Measurements from ENCODE around the gene BAD.
A peak's percentile ranks its signal among the peaks of the same experiment; 100 is the strongest.
"Not testable (repeated sequence)": the region's sequence is repeated elsewhere in the genome, so short reads cannot be mapped to it uniquely, and the experiment has no call there.

The BAD gene

DNA sequence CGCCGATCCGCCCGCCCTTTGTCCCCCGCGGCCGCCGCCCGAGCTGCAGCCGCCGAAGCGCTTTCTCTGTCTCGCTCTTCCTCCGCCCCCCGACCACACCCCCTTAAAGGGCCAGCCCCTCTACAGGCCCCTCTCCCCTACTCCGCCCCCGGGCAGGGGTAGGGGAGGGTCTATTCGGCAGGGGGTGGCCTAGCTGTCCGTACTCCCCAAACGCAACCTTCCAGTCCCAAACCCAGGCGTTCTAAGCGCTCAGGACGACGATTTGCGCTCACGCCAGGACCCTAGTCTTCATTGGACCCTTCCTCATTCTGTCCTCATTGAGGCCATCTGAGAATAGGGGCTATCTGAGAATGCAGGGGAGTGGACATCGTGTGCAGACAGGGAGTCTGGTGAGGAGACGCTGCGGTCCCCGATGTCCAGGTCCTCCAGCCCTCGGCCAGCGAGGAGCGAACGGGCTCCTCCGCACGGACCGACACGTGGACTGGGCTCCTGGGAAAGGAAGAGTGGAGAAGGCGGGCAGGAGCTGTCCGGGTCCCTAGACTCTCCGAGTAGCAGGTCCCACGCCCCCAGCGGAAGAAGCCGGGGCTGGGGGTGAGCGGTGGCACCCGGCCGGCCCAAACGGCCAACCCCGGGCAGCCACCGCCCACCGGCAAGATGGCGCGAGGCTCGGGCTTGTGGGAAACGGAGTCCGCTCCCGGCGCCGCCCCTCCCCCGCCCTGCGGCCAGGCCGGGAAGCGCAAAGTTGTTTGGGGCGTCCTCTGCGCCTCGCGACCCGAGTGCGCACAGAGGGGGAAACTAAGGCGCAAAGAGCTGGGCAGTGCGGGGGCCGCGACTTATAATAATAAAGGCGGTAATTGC, 37.4 kb downstream of the BAD start, which contains the start of gene PPP1R14B:
TSS of gene PPP1R14B (minus strand) at position 73 of the 858 bp plus-strand sequence. CDS start 270 bp downstream, outside the sequence.
- DNase-seq, result peak in 53 of 56 donors; percentile 39 to 91 (median 73)

DNA sequence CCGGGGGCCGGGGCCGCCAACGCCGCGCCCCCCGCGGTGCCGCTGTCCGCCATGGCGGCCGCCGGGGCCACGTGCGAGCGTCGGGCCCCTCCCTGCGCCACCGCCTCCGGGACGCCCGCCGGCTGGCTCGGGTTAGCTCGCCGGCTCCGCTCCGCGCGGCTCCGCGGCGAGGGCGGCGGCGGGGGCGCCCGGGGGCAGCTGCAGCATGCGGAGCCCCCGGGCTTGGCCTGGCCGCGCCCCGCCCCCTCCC, 37.9 kb downstream of the BAD start:
- not testable (repeated sequence) for DNase-seq

DNA sequence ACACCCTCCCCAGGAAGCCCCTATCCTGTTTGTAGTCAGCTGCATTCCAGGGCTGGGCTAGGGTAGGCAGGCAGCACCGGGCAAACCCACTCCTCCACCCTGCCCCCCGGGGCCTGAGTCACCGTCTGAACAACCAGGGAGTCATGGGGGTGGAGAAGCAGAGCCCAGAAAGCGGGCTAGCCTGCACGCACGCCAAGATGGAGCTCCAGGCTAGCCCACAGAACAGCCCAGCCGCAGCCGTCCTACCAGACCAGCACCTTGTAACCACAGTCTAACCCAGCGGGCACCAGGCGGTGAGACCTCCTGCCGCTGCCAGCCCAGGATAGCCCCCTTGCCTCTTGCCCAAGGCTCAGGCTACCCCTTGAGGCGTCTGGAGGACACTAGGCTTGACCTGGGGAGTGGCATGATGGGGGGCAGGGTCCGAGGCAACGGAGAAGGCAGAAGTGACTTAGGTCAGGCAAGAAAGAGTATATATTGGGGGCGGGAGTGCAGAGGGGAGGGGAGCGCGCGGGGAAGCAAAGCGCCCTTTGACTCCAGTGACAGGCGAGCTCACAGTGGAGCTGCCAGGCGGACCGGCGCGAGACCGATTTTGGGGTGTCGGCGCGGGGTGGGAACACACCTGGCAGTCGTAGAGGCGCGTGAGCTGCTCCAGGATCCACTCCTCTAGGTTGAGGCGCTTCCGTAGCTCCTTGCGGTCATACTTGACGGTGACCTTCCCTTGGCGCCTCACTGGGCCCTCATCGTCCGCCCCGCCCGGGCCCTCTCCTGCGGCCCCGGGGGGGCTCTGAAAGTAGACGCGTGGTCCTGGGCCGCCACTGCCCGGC, 38.5 kb downstream of the BAD start:
- DNase-seq, result peak in 17 of 56 donors; percentile 18 to 79 (median 30)

DNA sequence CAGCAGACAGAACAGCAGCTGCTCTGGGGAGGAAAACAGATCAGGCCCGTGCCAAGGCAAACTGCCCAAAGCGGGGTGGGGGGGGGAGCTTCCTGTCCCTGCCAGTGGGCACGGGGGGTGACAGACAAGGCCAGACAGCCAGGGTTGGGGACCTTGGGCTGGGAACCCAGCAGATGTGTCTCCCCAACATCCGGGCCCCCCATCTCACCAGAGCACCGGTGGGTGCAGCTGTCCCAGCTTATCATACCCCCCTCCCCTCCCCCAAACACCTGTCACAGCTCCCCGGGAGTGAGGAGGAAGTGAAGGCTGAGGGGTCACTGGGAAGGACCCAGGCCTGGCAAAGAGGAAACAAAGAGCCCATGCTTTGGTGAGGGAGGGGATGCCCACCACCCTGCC, 39.1 kb downstream of the BAD start:
- DNase-seq, result peak in 33 of 56 donors; percentile 14 to 64 (median 33)

DNA sequence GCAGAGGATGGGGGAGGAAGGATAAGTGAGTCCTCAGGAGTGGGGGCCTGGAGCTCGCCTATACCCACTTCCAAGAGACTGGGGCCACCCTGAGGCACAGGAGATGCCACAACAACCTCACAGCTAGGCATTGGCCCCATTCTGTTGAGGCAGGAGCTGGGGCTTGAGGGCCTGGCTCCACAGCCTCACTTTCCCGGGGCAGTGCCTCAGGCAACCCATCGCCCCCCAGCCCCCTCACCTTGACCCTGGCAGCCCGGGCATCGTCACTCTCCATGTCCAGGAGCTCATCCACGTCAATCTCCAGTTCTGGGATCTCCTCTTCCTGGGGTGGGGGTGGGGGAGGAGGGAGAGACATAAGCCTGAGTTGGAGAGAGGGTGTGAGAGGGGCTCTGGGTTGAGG, 39.5 kb downstream of the BAD start:
- DNase-seq, result no peak

DNA sequence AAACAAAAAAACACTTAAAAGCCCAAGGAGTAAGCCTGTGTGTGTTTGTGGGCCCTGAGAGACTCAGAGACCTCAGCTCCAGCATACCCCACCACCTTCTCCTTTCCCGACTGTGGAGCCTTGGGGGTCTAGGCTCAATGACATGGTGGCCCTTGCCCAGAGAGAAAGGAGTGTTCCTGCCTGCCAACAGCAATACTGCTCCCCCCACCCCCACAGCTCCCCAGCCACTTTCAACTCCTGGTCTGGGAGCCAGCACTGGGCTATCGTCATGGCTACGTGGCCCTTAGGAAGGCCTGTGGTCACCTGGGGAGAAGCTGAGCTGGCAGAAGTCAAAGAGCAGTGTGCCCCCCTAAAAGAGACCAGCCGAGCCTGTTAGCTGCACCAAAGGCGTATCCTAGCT, 40.4 kb downstream of the BAD start:
- no peak for DNase-seq

DNA sequence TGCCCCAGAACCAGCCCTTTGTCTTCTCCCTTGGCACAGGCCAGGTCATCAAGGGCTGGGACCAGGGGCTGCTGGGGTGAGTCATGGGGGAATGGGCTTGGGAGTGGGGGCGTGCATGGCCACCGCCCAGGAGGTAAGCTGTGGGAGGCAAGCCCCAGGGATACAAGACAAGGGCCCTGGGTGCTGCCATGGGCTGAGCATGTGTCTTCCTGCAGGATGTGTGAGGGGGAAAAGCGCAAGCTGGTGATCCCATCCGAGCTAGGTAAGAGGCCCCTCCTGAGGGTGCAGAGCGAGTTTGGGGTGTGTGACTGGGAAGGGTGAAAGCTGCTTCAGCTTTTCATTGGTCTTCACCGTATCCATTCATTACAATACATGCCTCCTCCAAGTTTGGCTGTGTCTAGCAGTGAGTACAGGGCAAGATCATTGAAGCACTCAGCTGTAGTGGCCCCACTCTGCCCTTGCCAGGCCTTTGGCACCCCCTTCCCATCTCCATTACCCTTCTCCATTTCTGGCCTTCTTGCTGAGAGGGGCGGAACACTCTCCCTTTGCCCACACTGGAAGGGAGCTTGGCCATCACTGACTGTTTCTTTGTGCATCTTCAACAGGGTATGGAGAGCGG, 41.1 kb downstream of the BAD start:
- DNase-seq, result no peak

DNA sequence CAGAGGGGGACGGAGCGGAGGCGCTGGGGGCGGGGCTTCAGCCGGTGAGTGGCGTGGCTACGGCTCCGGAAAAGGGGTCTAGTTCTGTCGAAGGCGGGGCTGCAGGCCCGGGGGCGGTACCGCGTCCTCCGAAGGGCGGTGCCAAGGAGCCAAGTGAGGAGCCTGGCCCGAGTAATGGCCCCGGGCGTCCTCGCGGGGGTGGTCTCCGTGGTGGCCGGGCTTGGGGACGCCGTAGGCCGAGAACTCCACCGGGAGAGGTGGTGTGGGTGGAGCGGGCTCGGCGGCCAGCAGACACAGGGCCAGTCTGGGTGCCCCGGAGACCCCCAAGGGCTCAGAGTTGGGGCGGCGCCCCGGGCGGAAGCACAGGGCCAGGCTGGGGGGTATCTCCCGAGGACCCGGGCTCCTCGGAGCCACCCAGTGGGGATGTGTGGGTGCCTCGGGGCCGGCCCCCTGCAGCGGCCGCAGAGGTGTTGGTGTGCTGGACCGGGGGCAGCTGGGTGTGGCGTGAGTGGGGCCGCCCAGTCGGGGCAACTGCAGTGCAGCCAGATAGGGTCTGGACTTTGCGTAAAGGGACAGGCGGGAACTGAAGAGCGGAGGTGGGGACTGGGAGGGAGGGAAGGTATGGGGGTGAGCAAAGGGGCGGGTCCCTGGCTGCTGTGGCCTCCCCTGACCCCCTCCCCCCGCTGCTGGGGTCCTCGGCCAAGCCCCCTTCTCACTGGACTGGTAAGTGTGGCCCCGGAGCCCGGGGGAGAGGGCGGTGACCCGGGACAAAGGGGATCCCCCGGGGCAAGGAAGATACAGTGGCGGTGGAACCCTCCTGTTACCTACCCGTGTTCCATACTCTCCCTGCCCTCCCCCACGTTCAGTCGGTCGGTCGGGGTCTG, 42.7 kb downstream of the BAD start:
- DNase-seq, result peak in 3 of 56 donors; percentile 50 to 51 (median 50)

DNA sequence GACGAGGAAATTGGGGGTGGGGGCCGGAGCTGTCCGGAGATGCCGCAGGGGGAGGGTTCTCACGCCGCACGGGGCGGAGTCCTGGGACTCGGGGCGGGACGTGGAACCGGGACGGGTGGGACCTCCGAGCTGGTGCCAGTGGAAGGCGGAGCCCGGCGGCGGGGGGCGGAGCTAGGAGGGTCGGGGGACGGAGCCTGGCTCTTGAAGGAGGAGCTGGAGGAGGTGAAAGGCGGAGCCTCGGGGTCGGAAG, 43.3 kb downstream of the BAD start:
- peak; percentile 97 to 100 (median 99) for DNase-seq

DNA sequence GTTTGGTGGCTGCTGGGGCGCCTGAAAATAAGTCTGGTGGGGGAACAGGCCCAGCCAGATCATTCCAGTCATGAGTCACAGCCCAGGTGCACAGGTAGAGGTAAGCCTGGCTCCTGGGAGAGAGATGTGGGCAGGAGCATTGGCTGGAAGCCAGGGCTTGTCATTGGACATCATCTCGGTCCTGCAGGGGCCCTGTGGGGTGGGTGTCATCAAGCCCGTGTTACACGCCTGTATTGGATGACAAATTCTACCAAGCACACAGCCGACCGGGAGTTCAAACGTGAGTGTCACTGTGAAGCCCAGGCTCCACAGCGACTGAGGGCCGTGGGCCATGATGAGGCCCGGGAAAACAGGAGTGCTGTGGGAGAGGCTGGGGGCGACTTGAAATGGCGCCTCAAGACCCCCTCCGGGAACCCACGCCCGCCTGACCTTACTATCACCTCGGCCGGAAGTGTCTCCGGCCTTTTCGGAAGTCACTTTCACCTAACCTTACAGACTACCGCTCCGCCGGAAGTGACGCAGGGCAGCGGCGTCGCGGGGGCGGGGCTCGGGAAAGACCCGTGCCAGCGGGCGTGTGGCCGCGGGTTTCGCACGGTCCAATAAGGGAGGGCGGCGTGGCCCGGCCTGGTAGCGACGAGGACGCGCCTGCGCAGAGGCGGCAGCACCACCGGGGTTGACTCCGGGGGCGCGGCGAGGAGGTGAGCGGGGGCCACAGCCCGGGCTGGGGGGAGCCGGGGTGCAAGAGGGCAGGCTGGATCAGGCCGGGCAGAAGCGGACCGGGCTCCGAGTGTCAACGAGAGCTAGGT, 43.8 kb downstream of the BAD start, which contains the start of gene FKBP2:
TSS of gene FKBP2 (plus strand) at position 661 of the 806 bp plus-strand sequence. CDS start 1,293 bp downstream, outside the sequence.
- peak; percentile 83 to 100 (median 98) for DNase-seq

DNA sequence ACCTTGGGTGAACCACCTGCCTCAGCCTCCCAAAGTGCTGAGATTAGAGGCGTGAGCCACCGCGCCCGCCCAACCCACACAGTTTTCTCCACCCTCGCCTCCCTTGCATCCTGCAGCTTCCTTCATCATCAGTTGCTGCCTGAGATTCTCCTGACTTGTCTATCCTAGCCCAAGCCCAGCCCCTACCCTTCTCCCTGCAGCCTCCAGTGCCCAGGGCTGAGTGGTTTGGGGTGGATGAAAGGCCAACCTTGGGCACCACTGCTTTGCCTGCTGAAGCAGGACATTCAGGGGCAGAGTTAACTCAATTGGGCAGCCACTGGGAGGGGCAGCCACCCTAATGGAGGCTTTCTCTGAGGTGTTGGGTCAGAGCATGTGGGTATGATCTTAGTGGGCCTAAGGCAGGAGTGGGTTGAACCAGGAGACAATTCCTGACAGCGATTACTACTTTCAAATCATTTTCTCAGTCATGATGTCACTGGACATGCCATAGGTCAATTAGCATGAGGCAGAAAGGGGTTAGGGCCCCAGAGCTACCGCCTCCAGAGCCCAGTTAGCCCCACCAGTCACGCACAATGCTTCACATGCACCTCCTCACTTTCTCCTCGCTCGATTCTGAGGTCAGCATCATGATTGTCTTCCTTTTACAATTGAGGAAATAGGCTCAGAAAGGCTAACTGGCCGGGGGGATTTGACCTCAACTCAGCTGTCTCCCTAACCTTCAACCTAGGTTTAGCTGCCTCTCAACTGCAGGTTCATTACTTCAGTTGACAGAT, 44.6 kb downstream of the BAD start:
- DNase-seq, result peak in 9 of 56 donors; percentile 32 to 57 (median 48)

DNA sequence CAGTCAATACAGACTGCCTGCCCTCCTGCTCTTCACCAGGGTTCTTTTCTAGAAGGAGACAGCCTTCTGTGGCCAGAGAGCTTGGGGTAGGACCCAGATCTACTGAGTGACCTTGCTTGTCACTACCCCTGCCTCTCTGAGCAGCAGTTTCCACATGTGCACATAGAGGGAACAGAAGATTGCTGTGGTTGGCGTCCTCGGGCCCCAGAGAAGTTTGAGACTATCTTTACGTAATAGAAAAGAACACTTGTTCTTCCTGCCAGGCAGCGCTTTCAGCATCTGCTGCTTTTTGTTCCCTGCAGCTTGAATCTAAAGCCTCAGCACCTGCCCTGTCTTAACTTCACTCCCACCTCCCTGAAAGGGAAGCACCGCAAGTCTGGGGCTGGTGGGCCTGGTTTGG, 45.5 kb downstream of the BAD start:
- DNase-seq, result no peak

DNA sequence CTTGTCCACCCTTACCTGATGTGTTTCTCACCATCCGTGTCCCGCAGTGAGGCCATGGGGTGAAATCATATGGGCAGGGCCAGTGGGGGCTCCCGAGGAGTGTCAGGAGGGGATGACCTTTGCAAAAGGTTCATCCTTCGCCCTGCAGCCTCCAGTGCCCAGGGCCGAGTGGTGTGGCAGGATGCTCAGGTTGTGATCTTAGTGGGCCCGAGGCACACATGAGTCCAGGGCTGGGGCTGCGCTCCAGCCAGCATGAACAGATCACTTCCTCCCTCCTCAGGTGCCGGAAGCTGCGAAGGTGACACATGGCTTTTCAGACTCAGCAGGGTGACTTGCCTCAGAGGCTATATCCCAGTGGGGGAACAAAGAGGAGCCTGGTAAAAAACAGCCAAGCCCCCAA, 46.4 kb downstream of the BAD start:
- no peak for DNase-seq

DNA sequence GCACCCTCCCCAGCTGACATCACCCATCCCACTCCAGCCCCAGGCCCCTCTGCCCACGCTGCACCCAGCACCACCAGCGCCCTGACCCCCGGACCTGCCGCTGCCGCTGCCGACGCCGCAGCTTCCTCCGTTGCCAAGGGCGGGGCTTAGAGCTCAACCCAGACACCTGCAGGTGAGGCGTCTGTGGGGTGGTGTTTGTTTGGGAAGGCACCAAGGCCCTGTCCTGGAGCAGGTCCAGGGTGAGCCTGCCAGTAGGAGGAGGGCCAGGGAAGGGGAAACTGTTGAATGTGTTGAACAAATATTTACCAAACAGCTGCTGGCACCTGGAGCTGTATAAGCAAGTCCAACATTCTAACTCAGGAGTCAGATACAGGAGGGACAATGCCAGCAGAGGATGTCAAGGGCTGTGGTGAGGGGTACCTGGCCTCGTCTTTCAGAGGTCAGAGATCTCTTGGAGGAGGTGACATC, 46.9 kb downstream of the BAD start:
- no peak for DNase-seq

DNA sequence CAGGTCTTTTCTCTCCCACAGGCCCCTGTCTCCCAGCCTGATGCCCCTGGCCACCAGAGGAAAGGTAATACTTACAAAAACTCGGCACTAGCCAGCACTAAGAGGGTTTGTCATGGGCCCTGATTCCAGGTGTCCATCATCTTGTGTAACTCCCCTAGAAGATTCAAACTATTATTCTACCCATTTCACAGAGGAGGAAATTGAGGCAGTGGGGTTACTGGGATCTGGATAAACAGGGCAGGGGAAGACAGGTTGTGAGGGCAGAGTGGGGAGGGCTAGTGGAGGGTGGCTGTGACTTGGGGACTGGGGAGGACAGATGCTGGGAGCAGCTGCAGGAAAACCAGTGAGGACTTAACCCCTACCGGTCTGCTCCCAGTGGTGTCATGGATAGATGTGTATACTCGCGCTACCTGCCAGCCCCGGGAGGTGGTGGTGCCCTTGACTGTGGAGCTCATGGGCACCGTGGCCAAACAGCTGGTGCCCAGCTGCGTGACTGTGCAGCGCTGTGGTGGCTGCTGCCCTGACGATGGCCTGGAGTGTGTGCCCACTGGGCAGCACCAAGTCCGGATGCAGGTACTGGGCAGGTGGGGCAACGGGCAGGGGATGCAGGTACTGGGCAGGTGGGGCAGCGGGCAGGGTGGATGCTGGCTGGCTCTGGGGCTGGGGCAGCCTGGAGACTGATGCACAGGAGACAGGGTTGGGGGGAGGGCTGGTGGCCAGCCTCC, 48.9 kb downstream of the BAD start:
- DNase-seq, result no peak

DNA sequence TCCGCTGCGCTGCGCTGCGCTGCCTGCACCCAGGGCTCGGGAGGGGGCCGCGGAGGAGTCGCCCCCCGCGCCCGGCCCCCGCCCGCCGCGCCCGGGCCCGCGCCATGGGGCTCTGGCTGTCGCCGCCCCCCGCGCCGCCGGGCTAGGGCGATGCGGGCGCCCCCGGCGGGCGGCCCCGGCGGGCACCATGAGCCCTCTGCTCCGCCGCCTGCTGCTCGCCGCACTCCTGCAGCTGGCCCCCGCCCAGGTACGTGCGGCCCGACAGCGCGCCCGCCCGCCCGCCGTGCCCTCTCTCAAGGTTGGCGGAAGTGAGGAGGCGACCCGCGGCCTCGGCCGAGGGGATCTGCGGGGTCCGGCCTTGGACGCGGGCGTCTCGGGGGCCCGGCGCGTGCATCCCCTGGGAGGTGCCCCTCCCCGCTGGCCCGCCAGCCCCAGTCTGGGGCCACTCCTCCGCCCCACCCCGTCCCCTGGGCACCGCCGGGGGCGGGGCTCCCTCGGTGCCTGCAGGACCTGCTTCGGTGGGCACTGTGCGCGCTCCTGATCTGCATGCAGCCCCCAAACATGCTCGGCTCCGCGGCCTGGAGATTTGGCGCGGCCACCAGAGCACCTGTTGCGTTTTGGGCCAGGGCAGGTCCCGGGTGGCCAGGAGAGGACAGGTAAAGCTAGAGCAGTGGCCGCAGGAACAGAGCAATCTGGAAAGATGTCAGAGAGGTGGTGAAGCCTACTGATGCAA, 49.7 kb downstream of the BAD start:
- DNase-seq, result peak in 3 of 56 donors; percentile 13 to 63 (median 49)

DNA sequence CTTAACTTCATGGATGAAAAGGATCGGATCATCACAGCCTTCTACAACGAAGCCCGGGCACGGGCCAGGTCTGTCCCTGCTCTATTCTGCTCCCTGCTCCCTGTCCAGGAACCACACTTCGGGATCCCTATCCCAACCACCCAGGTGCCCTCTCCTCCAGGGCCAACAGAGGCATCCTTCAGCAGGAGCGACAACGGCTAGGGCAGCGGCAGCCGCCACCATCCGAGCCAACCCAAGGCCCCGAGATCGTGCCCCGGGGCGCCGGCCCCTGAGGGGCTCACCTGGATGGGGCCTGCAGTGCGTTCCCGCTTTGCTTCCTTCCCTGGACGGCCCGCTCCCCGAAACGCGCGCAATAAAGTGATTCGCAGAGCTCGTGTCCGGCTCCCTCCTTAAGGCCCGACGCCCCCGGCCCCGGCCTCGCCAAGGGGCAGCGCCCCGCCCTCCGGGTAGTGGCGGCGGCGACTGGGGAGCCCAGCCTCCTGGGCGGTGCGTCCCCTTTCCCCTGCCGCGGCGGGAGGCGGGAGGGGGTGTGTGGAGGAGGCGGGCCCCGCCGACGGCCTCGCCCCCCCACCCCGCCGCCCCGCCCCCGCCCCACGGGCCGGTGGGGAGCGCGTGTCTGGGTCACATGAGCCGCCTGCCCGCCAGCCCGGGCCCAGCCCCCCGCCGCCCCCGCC, 50.4 kb downstream of the BAD start, which contains the start of gene VEGFB:
TSS of gene VEGFB (plus strand) at position 672 of the 674 bp plus-strand sequence. CDS start 250 bp downstream, outside the sequence.
- peak in 43 of 56 donors; percentile 17 to 81 (median 48) for DNase-seq

Measured in nucleus accumbens (tissue), 56 donors.